Activated CD4-positive, CD25-positive, alpha-beta regulatory T cell treated with anti-CD3 and anti-CD28 coated beads, Interleukin-2, amount 50 U/mL, for 72 hours (primary cell): ENCODE data around the gene WNT8B.

ENCODE experiments used
- DNase-seq: peaks from one replicate; pipeline ENCODE4 v3.0.0; 2021

The WNT8B gene

DNA sequence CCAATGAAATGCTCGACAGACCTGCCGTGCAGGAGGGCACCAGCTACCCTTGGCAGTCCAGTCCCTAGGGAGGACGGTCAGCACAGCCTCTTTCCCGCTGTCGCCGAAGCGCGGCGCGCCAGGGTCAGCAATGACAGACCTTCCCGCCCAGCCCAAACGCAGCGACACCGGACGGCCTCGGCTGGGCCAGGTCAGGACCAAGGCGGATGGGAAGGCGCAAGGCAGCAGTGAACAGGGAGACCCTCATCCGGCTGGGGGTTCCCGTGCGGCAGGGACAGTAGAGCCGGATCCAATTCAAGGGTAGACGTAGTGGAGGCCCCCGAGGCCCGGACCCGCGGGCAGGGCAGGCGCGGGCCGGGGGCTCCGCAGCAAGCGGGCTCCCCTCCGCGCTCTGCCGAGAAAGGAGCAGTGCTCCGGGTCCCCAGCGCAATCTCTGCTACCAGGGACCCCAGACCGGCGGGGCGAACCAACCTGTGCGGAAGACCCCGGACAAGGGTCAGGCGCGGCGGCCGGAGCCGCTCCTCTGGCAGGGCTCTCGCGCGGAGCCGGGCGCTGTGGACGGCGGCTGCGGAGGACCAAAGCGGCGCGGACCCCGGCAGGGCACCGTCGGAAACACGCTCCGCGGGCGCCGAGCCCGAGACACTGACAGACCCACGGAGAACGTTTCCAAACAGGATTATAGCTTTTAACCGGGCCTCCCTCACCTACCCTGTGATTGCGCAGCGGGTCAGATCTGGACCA lies 56.7 kb downstream of the WNT8B start, which contains the start of gene SEC31B:
Gene SEC31B, minus strand, starts transcription at position 551 of the 741 bp plus-strand sequence. CDS start 2,909 bp downstream, outside the sequence.
- DNase-seq, result no peak

DNA sequence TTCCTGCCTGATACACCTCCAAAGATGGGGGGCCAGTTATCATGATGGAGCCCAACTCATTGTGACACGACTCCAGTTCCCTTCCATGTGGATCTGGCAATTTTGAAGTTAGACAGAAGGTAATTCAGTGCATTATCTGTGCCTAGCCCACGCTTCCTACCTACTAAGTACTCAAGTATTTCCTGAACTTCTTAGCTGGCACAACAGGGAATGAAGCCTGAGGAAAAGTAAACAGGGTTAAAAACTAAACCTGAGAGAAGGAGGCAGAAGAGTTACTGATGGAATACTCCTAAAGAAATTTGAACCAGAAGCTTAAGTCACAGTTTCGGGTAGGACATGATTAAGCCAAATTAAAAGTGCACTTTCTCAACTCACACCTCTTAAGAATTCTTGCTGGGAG lies 58.0 kb downstream of the WNT8B start:
- DNase-seq, result no peak

DNA sequence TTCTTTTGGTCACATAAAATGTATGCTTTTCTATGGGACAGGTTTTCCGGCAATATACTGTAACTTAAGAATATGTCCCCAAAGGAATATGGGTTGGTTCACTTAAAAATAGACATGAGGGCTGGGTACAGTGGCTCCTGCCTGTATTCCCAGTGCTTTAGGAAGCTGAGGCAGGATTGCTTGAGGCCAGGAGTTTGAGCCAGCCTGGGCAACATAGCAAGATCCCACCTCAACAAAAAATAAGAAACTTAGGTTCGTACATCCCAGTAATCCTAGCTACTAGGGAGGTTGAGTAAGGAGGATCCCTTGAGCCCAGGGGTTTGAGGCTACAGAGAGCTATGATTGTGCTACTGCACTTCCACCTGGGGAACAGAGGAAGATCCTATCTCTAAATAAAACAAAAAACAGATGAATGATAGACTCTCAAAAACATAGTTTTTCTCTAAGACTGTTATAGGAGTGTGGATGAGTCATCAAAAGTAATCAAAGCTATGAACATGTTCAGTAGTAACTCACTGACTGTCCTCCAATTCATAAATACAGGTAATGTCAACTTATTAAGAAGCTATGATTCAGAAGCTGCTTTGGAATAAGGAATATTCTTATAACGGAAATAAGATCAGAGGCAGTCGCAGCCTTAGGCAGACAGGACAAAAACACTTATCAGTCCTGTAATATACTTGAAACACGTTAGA lies 59.4 kb downstream of the WNT8B start:
- DNase-seq, result no peak

DNA sequence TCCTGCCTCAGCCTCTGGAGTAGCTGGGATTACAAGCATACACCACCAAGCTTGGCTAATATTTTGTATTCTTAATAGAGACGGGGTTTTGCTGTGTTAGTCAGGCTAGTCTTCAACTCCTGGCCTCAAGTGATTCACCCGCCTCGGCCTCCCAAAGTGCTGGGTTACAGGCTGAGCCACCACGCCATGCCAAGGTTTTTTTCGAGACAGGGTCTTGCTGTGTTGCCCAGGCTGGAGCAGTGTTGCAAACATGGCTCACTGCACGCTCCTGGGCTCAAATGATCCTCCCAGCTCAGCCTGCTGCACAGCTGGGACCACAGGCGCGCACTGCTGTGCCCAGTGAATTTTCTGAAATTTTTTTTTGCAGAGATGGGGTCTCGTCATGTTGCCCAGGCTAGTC lies 60.1 kb downstream of the WNT8B start:
- no peak for DNase-seq

DNA sequence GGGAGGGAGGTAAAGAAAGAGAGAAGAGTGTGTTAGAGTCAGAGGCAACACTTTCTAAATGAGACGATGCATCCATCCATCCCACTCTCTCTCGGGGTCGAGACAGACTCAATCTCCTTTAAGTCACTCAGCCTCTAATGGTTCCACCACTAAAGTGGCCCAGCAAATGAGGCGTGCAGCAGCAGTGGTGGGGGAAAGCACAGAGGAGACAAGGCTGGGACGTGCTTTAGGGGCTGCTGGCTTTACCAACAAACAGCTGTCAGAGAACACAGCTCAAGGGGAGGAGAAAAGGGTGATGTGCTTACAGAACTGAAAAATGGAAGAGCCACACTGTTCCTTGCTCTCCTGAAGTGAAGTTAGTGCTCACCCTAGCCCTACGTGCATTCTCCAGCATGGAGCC lies 61.4 kb downstream of the WNT8B start:
- no peak for DNase-seq

DNA sequence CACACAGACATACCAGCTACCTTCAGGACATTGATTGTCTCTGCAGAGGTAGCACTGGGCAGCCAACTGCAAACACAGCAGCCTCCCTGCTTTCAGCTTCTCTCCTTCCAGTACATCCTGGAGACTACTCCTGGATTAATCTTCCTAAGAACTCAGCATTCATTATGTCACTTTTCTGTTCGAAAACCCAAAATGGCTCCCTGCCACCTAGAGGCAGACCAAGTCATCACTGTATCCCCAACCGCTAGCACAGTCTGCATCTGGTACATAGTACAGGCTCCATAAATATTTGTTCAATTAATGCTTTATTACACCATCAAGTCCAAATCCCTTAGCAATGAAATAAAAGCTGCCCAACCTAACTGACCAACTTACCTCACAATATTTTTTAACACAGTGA lies 61.8 kb downstream of the WNT8B start:
- DNase-seq, result no peak

DNA sequence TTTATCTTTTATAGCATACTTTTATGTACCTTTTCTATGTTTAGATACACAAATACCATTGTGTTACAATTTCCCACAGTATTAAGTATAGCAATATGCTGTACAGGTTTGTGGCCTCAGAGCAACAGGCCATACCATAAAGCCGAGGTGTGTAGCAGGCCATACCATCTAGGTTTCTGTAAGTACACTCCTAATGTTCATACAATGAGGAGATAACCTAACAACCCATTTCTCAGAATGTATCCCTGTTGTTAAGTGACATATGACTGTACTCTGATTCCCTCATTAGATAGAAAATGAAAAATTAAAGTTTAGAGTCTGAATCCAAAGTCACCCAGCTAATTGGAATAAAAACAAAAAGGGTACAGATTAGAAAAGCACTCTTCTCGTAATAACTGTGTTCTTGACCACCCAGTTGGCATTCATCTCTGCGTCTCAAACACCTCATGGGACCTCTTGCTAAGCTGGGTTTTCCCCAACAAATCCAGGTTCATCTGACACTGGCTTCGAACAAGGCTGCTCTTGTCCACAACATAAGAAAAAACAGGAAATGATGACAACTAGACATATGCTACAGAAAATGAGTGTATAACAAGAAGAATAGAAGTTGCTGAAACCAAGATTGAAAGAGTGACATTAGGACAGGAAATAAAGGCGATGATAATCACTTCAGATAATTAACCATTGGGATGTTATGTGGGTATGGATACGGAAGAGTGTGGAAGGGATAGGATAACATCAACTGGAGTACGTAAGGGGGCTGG lies 65.5 kb downstream of the WNT8B start:
- no peak for DNase-seq

DNA sequence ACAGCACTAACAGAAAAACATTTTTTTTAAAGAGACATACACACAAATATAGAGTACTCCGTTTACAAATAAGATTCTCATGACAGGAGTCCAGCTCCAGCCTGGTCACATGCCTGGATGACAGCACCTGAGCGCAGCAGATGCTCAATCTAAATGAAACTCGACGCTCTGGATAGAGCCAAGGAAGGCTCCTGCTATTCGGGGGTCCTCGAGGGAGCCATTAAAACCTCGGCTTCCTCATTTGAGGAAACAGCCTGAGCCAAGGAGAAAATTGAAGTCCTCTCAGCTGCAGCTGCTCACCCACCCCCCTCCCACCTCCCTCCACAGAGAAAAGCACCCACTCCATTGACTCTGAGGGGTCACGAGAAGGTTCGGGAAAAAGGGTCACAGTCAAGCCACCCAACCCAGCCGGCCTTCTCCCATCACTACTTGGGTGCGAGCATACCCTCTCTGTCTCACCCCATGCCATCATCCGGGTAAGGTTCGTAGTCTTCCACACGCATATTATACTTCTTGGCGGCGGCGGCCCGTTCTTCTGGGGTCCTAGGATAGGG lies 66.2 kb downstream of the WNT8B start:
- DNase-seq, result no peak

DNA sequence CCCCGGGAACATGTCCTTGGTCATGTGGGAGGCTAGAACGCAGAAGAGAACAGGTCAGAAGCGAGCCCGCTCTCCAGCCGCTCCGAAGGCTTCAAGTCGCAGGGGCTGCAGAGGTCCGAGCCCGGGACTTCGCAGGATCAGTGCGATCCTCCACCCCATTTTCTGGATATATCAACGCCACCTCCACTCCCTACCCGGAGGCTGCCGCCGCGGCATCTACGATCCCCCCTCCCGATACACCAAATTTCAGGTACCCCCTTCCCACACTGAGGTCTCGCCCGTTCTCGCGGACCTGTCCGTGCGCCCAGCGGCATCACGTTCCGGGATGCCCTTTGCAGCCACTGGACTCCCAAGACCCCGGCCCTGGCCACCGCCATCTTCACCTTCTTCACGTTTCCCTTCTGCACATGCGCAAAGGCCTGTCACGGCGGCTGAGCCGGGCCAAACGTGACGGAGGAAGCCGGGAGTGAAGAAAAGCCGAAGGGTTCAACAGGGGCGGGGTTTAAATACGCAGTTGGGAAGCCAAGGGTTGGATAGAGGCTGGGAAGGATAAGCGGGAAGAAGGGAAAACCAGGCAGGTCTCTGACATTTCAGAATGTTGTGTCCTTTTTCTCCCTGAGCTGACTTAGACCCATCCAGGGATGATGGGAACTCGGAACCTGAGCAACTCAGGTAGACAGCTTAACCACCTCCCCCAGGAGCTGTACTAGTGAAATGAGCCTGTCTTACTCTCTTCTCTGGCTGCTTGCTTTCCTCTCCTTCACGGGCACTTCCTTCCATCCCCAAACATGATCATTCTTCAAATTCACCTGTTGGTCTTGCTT lies 66.9 kb downstream of the WNT8B start, which contains the start of gene NDUFB8:
Gene NDUFB8, minus strand, starts transcription at position 397 of the 824 bp plus-strand sequence. Its CDS starts 20 bp downstream, at position 377.
- DNase-seq, result peak; percentile 87

DNA sequence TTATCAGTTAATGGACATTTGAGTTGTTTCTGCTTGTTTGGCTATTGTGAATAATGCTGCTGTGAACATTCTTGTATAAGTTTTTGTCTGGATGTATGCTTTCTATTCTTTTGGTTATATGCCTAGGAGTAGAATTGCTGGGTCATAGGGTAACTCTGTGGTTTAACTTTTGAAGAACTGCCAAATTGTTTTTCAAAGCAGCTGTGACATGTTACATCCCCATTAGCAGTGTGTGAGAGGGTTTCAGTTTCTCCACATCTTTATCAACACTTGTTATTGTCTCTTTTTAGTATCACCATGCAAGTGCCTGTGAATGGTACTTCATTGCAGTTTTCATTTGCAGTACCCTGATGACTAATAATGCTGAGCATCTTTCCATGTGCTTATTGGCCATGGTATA lies 69.0 kb downstream of the WNT8B start:
- no peak for DNase-seq
